Measurements from ENCODE around the gene CFAP74.
"Not testable (repeated sequence)": the region's sequence is repeated elsewhere in the genome, so short reads cannot be mapped to it uniquely, and the experiment has no call there.

Gene CFAP74

GRCh38 chr1:1899266-1899966 is 104.2 kb downstream of the CFAP74 start:
- FAIRE-seq (no peak), DNase-seq (ENCODE audit: low spot score) (no peak)

GRCh38 chr1:1898246-1898933 is 105.2 kb downstream of the CFAP74 start:
- FAIRE-seq (peak; percentile 87), DNase-seq (ENCODE audit: low spot score) (no peak)

GRCh38 chr1:1895456-1896336 is 107.9 kb downstream of the CFAP74 start:
- no peak for FAIRE-seq
- DNase-seq (ENCODE audit: low spot score): no peak

GRCh38 chr1:1895060-1895418 is 108.5 kb downstream of the CFAP74 start:
- FAIRE-seq (no peak), DNase-seq (ENCODE audit: low spot score) (no peak)

GRCh38 chr1:1894354-1895059 is 109.1 kb downstream of the CFAP74 start:
- DNase-seq (ENCODE audit: low spot score) (no peak), FAIRE-seq (no peak)

- FAIRE-seq (no peak), DNase-seq (ENCODE audit: low spot score) (no peak)
Measured at GRCh38 chr1:1893997-1894353, 109.6 kb downstream of the CFAP74 start.

- DNase-seq (ENCODE audit: low spot score): no peak
- no peak for FAIRE-seq
Measured at GRCh38 chr1:1893291-1893985, 110.1 kb downstream of the CFAP74 start.

GRCh38 chr1:1892763-1893120 is 110.8 kb downstream of the CFAP74 start:
- no peak for DNase-seq (ENCODE audit: low spot score)
- FAIRE-seq: no peak

GRCh38 chr1:1892079-1892762 is 111.4 kb downstream of the CFAP74 start:
- FAIRE-seq: no peak

GRCh38 chr1:1891349-1892078 is 112.1 kb downstream of the CFAP74 start:
- peak; percentile 90 for DNase-seq (ENCODE audit: low spot score)
- FAIRE-seq: no peak

More at GRCh38 chr1:1892079-1892762, 111.4 kb downstream of the CFAP74 start:
- no peak for DNase-seq (ENCODE audit: low spot score)

GRCh38 chr1:1890506-1891348 is 112.9 kb downstream of the CFAP74 start, which contains the start of gene GNB1:
Gene GNB1, minus strand, starts transcription at chr1:1891087. Its CDS starts 65,634 bp downstream, at chr1:1825453.
- DNase-seq (ENCODE audit: low spot score) (peak; percentile 93), FAIRE-seq (peak; percentile 97)

- FAIRE-seq: no peak
- peak; percentile 46 for DNase-seq (ENCODE audit: low spot score)
Measured at GRCh38 chr1:1889847-1890505, 113.6 kb downstream of the CFAP74 start.

GRCh38 chr1:1889090-1889750 is 114.4 kb downstream of the CFAP74 start:
- DNase-seq (ENCODE audit: low spot score) (no peak), FAIRE-seq (no peak)

GRCh38 chr1:1883890-1884289 is 119.7 kb downstream of the CFAP74 start:
- FAIRE-seq: not testable (repeated sequence)

GRCh38 chr1:1883092-1883873 is 120.3 kb downstream of the CFAP74 start:
- DNase-seq (ENCODE audit: low spot score): no peak
- no peak for FAIRE-seq

More at GRCh38 chr1:1883890-1884289, 119.7 kb downstream of the CFAP74 start:
- DNase-seq (ENCODE audit: low spot score): not testable (repeated sequence)

- DNase-seq (ENCODE audit: low spot score) (no peak), FAIRE-seq (no peak)
Measured at GRCh38 chr1:1881727-1882126, 121.9 kb downstream of the CFAP74 start.
